ENCODE data around the gene TES.
A peak's percentile ranks its signal among the peaks of the same experiment; 100 is the strongest.
"Not testable (repeated sequence)": the region's sequence is repeated elsewhere in the genome, so short reads cannot be mapped to it uniquely, and the experiment has no call there.

Gene TES

GRCh38 chr7:116173051-116174028 is 37.0 kb upstream of the TES start:
- peak; percentile 68 for DNase-seq (ENCODE audit: low read depth)
- no peak overlapping the region for H3K4me3 ChIP-seq (ENCODE audit: low read depth, low read length)
- TF ChIP-seq, protein P1, sequence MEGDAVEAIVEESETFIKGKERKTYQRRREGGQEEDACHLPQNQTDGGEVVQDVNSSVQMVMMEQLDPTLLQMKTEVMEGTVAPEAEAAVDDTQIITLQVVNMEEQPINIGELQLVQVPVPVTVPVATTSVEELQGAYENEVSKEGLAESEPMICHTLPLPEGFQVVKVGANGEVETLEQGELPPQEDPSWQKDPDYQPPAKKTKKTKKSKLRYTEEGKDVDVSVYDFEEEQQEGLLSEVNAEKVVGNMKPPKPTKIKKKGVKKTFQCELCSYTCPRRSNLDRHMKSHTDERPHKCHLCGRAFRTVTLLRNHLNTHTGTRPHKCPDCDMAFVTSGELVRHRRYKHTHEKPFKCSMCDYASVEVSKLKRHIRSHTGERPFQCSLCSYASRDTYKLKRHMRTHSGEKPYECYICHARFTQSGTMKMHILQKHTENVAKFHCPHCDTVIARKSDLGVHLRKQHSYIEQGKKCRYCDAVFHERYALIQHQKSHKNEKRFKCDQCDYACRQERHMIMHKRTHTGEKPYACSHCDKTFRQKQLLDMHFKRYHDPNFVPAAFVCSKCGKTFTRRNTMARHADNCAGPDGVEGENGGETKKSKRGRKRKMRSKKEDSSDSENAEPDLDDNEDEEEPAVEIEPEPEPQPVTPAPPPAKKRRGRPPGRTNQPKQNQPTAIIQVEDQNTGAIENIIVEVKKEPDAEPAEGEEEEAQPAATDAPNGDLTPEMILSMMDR (IDR thresholded peaks at IDR 0.05; ENCODE audit: insufficient read depth, low read depth, low read length, missing control alignments): peak; percentile 29

- H3K4me3 ChIP-seq (ENCODE audit: low read depth, low read length); DNase-seq (ENCODE audit: low read depth): not testable (repeated sequence)
Measured at GRCh38 chr7:116175095-116175494, 35.2 kb upstream of the TES start.

DNA sequence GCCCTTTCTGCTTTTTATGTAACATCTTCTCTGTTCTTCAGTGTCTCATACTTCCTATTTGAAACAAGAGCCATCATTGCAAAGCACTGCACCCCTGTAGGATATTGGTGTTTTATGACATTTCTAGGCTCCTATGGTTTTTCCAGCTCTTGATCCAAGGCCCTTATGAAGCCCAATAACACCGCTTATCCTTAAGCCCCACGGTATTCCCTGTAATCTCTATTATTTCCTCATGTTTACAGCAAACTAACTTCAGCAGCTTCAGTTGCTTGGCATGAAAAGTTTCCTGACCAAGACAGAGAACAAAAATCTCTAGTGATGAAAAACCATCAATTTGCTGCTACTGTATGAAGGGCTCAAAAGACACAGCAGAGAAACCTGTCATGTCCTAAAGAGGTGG is 34.1 kb upstream of the TES start:
- no peak for DNase-seq (ENCODE audit: low read depth)
- H3K4me3 ChIP-seq (ENCODE audit: low read depth, low read length): no peak overlapping the region
- TF ChIP-seq, protein P1 (IDR thresholded peaks at IDR 0.05; ENCODE audit: insufficient read depth, low read depth, low read length, missing control alignments): no peak

GRCh38 chr7:116177009-116177408 is 33.3 kb upstream of the TES start:
- no peak for DNase-seq (ENCODE audit: low read depth)
- TF ChIP-seq, protein P1 (IDR thresholded peaks at IDR 0.05; ENCODE audit: insufficient read depth, low read depth, low read length, missing control alignments): no peak
- H3K4me3 ChIP-seq (ENCODE audit: low read depth, low read length): no peak overlapping the region

DNA sequence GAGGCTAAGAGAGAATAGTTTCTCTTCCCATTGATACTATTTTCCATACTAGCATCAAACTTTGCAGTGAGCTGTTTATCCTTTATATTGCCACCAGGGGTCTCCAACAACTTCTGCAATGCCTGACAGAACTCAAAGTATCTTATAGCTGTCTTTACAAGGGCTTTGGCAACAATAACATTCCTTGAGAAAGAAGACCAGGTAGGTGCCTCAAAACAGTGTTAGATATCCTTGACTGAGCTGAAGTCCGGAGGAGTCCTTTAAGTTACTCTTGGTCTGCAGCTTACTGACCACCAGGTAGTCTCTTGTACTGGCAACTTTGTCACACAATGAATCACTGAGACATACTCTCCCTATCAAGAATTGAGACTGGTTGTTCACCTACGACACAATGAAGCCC is 30.0 kb upstream of the TES start:
- H3K4me3 ChIP-seq (ENCODE audit: low read depth, low read length): no peak overlapping the region
- TF ChIP-seq, protein P1 (IDR thresholded peaks at IDR 0.05; ENCODE audit: insufficient read depth, low read depth, low read length, missing control alignments): peak; percentile 66
- peak; percentile 53 for DNase-seq (ENCODE audit: low read depth)

- no peak overlapping the region for H3K4me3 ChIP-seq (ENCODE audit: low read depth, low read length)
- TF ChIP-seq, protein P1 (IDR thresholded peaks at IDR 0.05; ENCODE audit: insufficient read depth, low read depth, low read length, missing control alignments): no peak
Measured at GRCh38 chr7:116182023-116182422, 28.3 kb upstream of the TES start.

DNA sequence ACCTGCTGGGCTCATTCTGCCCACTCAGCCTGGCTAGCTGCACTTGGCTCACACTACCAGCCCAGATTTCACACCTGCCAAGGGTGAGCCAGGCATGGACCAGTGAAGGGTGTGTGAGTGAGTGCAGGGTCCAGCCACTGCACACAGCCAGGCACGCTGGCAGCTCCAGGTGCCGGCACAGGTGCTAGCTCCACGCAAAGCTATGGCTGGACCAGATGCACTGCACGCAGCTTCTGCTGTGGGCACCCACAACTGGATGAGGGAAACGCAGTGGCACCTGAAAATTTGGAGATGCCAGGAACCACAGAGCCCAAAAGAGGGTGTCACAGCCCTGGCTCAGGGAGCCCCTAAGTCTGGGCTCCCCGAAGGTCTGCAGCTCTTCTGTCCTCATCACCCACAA is 24.9 kb upstream of the TES start:
- TF ChIP-seq, protein P1 (IDR thresholded peaks at IDR 0.05; ENCODE audit: insufficient read depth, low read depth, low read length, missing control alignments): no peak
- no peak for DNase-seq (ENCODE audit: low read depth)
- no peak overlapping the region for H3K4me3 ChIP-seq (ENCODE audit: low read depth, low read length)

More at GRCh38 chr7:116182023-116182422, 28.3 kb upstream of the TES start:
- no peak for DNase-seq (ENCODE audit: low read depth)

Measured in GM12865 (cell line).